Lung (tissue), 12 donors: Measurements from ENCODE around the gene FOXA2. TPM values are rescaled to one million over a fixed set of nuclear protein-coding genes. Genes with fewer than 3 reads are reported as not detected.
"Not testable (repeated sequence)": the region's sequence is repeated elsewhere in the genome, so short reads cannot be mapped to it uniquely, and the experiment has no call there.

Experiments used
- ATAC-seq: fragments of 200-7000 bp; cut with Tn5 transposase; one replicate; pipeline ENCODE4 v1.9.1; 2020; ENCODE audit warnings: moderate number of reproducible peaks; ENCODE audit not compliant: insufficient read depth, low FRiP score
- DNase-seq, 3 donors: peaks; one replicate each; pipeline ENCODE4 v3.0.0-alpha.2; 2013 to 2017
- H3K27ac ChIP-seq, 2 donors: one replicate each; pipeline ENCODE4 v1.5.1; 2013; ENCODE audit warnings: mild to moderate bottlenecking in 2 of 2, moderate library complexity in 2 of 2, control low read depth in 1 of 2, inconsistent platforms in 1 of 2, low read depth in 1 of 2, low read length in 1 of 2
- H3K27me3 ChIP-seq, 3 donors: one replicate each; pipeline ENCODE4 v1.5.1; 2013; ENCODE audit warnings: low read length in 2 of 3; ENCODE audit not compliant: control insufficient read depth in 3 of 3, insufficient read depth in 3 of 3
- H3K36me3 ChIP-seq, 4 donors: one replicate each; pipeline ENCODE4 v1.5.1; 2013; ENCODE audit warnings: low read length in 4 of 4, mild to moderate bottlenecking in 1 of 4, moderate library complexity in 1 of 4; ENCODE audit not compliant: control insufficient read depth in 4 of 4, insufficient read depth in 4 of 4
- H3K4me1 ChIP-seq, 5 donors: one replicate each; pipeline ENCODE4 v1.5.1; 2013; ENCODE audit warnings: low read length in 5 of 5, mild to moderate bottlenecking in 2 of 5, moderate library complexity in 1 of 5; ENCODE audit not compliant: control insufficient read depth in 5 of 5, insufficient read depth in 5 of 5
- H3K4me3 ChIP-seq: one replicate; pipeline ENCODE4 v1.5.1; 2013; ENCODE audit warnings: mild to moderate bottlenecking, control low read depth, moderate library complexity
- H3K9ac ChIP-seq, 2 donors: one replicate each; pipeline ENCODE4 v1.5.1; 2013; ENCODE audit warnings: low read length in 2 of 2, control low read depth in 1 of 2; ENCODE audit not compliant: insufficient read depth in 1 of 2
- H3K9me3 ChIP-seq, 4 donors: one replicate each; pipeline ENCODE4 v1.5.1; 2013; ENCODE audit warnings: low read length in 3 of 4, mild to moderate bottlenecking in 1 of 4, moderate library complexity in 1 of 4; ENCODE audit not compliant: control insufficient read depth in 4 of 4, insufficient read depth in 3 of 4
- CTCF ChIP-seq: IDR thresholded peaks from 2 replicates; pipeline ENCODE4 v1.5.1; 2012; ENCODE audit warnings: mild to moderate bottlenecking; ENCODE audit errors: control extremely low read depth, extremely low read depth
- whole genome bisulfite sequencing, 2 donors: extraction: QIAGEN DNeasy Blood & Tissue Kit; methylation state at CpG; one replicate each; pipeline ENCODE4 v1.1.7; 2013; 5-methylcytosine and 5-hydroxymethylcytosine counted together
- polyA plus RNA-seq, 2 donors: library from polyadenylated mRNA; stranded (reverse); fragments of 200-250 nt; gene quantifications; one replicate each; pipeline ENCODE4 v1.2.1, GENCODE V29; 2013
- total RNA-seq, 2 donors: library from RNA; depleted of rRNA in 1 of 2; stranded (reverse); fragments of >200 nt in 1 of 2; gene quantifications; one replicate each; pipeline ENCODE4 v1.2.1, GENCODE V29; 2014 to 2021
- donor health status: control.
- donor health status: control.
- donor health status: Bipolar disorder and iron deficiency.
- donor health status: healthy.
- donor health status: DM: yes; HTN: yes; CAD: no.

FOXA2 gene
- total and polyA plus RNA-seq, 4 donors = 10.0 to 39.5 (median 17.6) TPM

GRCh38 chr20:22604815-22605214 is 20.4 kb upstream of the FOXA2 start:
- no peaks in the 10 kb centered on the region for H3K36me3 ChIP-seq
- no peak for TF ChIP-seq CTCF
- H3K9ac ChIP-seq = no peak overlapping the region
- H3K27me3 ChIP-seq = peaks cover 0 to 2% (median 0%) of the 10 kb centered on the region in 3 donors
- no peaks in the 10 kb centered on the region for H3K9me3 ChIP-seq
- DNase-seq (no peak), ATAC-seq (no peak)
- H3K4me1 ChIP-seq = no peaks in the 10 kb centered on the region
- no peak overlapping the region for H3K27ac ChIP-seq
- H3K4me3 ChIP-seq = no peak overlapping the region

- TF ChIP-seq CTCF = no peak
- no peaks in the 10 kb centered on the region for H3K36me3 ChIP-seq
- ATAC-seq (no peak), DNase-seq (no peak)
- no peaks in the 10 kb centered on the region for H3K27me3 ChIP-seq
- H3K4me3 ChIP-seq = no peak overlapping the region
- H3K9me3 ChIP-seq = peaks cover 0 to 4% (median 0%) of the 10 kb centered on the region in 4 donors
- WGBS, 2 donors = 62 to 75% methylated on average over 2 of the region's 2 CpGs
- H3K4me1 ChIP-seq = no peaks in the 10 kb centered on the region
- H3K9ac ChIP-seq = no peak overlapping the region
- no peak overlapping the region for H3K27ac ChIP-seq
Observed at GRCh38 chr20:22601361-22602141, 17.2 kb upstream of the FOXA2 start.

- not testable (repeated sequence) for DNase-seq, H3K4me3 ChIP-seq, ATAC-seq, H3K9me3 ChIP-seq, H3K9ac ChIP-seq, H3K27ac ChIP-seq, H3K36me3 ChIP-seq, H3K4me1 ChIP-seq, H3K27me3 ChIP-seq
- whole genome bisulfite sequencing, 2 donors = 95 to 97% methylated on average over 2 of the region's 2 CpGs
Observed at GRCh38 chr20:22599258-22599657, 14.9 kb upstream of the FOXA2 start.

GRCh38 chr20:22597303-22597702 is 12.9 kb upstream of the FOXA2 start:
- H3K9me3 ChIP-seq = peaks cover 0 to 8% (median 0%) of the 10 kb centered on the region in 4 donors
- 70 to 92% methylated on average over 1 of the region's 1 CpG for WGBS, 2 donors
- DNase-seq (no peak), ATAC-seq (no peak)
- H3K9ac ChIP-seq = no peak overlapping the region
- no peaks in the 10 kb centered on the region for H3K4me1 ChIP-seq
- H3K27ac ChIP-seq = no peak overlapping the region
- peaks cover 0 to 19% (median 13%) of the 10 kb centered on the region in 3 donors for H3K27me3 ChIP-seq
- TF ChIP-seq CTCF = no peak
- no peaks in the 10 kb centered on the region for H3K36me3 ChIP-seq
- no peak overlapping the region for H3K4me3 ChIP-seq
